ENCODE results near the gene KLHDC8A.
"Not testable (repeated sequence)": the region's sequence is repeated elsewhere in the genome, so short reads cannot be mapped to it uniquely, and the experiment has no call there.

KLHDC8A gene

DNA sequence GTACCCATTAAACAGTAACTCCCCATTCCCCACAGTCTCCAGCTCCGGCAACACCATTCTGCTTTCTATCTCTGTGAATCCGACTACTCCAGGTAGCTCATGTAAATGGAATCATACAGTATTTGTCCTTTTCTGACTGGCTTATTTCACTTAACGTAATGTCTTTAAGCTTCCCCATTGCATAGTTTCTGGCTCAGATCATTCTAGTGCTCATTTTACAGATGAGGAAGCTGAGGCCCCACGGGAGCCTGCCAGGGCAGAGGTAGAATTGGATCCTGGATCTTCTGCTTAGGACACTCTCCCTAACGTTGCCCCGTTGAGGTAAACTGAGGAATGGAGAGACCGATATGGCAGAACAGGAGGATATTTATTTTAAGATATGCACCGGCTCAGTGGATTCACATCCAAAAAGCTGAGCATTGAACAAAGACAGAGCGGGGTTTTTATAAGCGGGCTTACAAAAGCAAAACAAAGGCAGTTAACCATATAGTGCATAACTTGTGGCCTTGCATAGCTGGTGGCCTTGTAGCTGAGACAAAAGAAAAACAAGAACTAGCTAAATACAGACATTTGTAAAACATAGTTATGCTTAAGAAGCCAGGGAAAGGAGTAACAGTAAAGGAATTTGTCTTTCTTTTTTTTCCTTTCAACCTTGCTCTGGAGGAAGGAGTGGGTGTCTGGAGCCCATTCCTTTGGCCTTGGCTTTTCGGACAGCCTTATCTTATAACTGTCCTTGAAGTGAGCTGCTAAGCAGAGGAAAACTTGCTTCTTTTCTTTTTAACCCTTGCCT is 15.3 kb upstream of the KLHDC8A start:
- no peak for DNase-seq (ENCODE audit: low spot score)

GRCh38 chr1:205370780-205371179 is 14.1 kb upstream of the KLHDC8A start:
- DNase-seq (ENCODE audit: low spot score) = no peak

DNA sequence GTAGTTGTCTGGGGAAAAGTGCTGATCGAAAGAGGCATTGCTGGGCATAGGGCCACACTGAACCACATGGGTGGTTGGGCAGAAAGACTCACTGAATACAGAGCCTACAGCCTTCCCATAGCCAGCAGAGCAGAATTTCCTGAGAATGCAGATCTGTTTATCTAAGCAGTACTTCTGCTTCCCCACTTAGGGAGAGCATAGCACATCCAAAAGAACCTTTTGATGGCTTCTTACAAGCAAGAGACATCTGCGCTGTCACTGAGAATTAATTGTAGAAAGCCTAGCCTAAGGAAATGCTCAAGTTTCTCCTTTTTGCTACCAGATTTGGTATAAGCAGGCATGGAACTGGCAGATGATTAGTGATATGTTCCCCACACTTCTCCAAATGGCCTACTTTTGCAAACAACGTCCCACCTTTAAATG is 13.0 kb upstream of the KLHDC8A start:
- no peak for DNase-seq (ENCODE audit: low spot score)

DNA sequence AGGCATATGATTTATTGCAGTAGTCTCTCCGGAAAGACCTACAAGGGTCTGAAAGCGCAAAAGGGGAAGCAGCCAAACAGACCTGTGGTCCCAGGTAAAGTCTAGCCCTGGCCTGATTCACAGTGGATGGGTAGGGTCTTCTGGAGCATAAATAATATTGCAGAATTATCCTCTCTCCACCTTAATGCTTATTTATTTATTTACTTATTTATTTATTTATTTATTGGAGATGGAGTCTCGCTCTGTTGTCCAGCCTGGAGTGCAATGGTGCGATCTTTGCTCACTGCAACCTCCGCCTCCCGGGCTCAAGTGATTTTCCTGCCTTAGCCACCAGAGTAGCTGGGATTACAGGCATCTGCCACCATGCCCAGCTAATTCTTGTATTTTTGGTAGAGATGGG is 11.8 kb upstream of the KLHDC8A start:
- DNase-seq (ENCODE audit: low spot score) = no peak

DNA sequence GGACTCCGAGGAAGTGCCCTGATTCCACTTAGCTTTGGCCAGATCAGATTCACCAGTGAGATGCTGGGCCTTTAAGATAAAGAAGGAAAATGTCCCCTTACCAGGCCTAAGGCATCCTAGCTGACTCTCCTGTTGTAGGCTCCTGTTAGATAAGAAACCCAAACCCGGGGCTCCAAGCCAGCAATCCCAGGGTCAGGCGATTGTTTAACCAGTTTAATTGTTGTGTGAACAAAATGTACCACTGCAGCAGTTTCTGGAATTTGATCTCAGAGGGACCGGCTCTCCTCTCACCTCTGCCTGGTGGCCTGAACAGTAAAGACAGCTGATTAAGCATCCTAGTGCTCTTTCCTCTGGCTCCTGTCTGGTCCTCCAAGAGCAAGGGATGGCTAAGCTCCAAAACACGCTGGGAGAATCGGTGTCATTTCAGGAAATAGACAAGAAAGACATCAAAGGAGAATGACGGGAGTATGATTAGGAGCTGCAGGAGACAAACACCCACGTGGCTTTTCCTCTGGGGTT is 9.3 kb upstream of the KLHDC8A start:
- DNase-seq (ENCODE audit: low spot score) = no peak

GRCh38 chr1:205365086-205365485 is 8.4 kb upstream of the KLHDC8A start:
- not testable (repeated sequence) for DNase-seq (ENCODE audit: low spot score)

DNA sequence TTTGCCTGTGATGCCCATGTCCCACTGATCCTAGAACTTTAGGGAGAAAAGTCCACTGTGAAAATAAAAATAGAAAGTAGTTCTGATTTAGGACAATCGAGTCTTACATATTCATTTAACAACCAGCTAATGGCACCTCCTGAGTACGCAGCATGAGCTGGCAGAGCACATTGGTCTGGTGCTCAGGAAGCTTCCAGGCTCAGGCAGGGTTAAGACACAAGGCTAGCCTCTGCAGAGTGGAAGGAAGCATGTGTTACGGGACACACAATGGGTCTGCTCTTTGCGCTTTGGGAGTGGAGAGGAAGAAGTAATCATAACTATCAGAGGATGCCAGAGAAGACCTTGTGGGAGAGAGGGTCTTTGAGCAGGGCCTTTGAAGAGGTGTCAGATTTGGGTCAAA is 4.2 kb upstream of the KLHDC8A start:
- no peak for DNase-seq (ENCODE audit: low spot score)

- peak; percentile 72 for DNase-seq (ENCODE audit: low spot score)
Measured at GRCh38 chr1:205359771-205360565, 3.2 kb upstream of the KLHDC8A start.

- no peak for DNase-seq (ENCODE audit: low spot score)
Measured at GRCh38 chr1:205358579-205358978, 1.9 kb upstream of the KLHDC8A start.

- DNase-seq (ENCODE audit: low spot score) = no peak
Measured at GRCh38 chr1:205357567-205357966, 845 bp upstream of the KLHDC8A start.

- DNase-seq (ENCODE audit: low spot score) = no peak
Measured at GRCh38 chr1:205355075-205355453, 1.7 kb downstream of the KLHDC8A start.

DNA sequence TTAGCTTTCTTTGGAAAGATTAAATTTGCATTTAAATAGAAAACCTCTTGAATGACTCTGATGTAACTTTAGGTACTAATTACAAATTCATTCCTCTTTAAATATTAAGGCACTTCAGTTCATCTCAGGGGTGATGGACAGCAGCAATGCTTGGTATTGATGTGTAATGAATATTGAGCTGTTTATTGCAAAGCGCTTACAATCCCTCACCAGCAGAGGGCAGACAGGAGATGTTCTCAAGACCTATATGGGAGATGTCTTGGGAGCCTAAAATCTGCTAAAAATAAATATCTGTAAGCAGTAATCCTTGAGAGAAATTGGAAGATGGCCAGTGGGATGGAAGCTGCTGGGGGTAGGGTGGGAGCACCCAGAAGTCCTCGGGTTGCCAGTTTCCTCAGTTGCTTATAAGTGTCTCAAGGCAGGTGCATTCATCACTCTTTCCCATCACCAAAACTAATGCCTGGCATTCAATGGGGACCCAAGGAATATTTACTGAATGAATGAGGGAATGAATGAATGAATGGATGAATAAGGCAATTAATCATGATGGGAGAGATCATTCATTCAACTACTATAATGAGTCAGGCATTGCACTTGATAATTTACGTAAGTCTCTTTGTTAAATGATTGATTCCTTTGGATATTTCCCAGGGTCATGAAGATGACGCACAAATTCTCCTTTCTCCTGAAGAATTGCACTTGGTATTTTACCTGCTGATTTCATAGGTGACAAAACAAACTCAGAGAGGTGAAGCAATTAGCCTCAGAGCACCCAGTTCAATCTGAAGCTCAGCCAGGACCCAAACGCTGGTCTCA is 2.3 kb downstream of the KLHDC8A start:
- no peak for DNase-seq (ENCODE audit: low spot score)

DNA sequence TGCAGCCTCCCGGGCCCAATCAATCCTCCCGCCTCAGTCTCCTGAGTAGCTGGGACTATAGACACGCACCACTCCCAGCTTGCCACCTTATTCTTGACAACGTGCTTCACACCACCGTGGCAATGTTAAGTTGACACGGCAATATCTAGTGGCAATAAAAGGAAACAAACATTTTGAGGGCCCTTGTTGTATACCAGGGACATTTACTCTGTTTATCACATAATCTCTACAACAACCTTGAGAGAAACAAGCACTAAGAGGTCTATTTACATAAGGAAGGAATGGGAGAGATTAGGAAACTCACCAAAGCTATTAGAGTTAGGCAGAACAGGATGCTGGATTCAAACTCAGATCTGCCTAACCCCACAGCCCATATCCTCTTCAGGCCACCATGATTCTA is 3.1 kb downstream of the KLHDC8A start:
- DNase-seq (ENCODE audit: low spot score) = no peak

DNA sequence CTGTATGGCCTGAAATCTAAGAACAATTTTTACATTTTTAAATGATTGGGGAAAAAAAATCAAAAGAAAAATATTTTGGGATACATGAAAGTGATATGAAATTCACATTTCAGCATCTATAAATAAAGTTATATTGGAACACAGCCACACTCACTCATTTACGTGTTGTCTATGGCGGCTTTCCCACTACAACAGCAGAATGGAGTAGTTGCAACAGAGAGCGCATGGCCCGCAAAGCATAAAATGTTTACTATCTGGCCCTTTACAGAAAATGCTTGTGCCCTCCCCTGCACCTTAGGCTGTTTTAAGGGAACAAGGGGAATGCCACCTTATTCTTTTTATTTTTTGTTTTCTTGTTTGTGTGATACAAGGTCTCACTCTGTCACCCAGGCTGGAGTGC is 3.5 kb downstream of the KLHDC8A start:
- no peak for DNase-seq (ENCODE audit: low spot score)

- peak; percentile 69 for DNase-seq (ENCODE audit: low spot score)
Measured at GRCh38 chr1:205351984-205352713, 4.6 kb downstream of the KLHDC8A start.

DNA sequence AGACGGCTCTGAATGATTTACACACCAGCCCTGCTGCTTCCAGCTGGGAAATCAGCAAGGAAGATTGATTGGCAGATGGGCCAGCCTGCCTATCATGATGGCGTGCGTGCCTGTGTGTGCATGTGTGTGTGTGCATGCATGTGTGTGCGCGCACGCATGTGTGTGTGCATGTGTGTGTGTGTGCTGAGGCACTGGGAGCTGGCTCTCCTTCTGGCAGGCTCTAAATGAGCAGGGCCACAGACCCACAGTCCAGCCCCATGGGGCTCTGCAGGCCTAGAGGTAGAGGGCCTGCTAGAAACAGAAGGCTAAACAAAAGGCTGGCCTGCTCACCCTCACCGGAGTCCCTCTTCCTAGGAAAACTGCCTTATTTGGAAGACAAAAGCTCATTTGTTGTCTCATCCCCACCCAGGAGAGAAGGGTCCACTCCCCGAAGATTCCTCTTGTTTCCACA is 6.0 kb downstream of the KLHDC8A start:
- DNase-seq (ENCODE audit: low spot score) = peak; percentile 63

DNA sequence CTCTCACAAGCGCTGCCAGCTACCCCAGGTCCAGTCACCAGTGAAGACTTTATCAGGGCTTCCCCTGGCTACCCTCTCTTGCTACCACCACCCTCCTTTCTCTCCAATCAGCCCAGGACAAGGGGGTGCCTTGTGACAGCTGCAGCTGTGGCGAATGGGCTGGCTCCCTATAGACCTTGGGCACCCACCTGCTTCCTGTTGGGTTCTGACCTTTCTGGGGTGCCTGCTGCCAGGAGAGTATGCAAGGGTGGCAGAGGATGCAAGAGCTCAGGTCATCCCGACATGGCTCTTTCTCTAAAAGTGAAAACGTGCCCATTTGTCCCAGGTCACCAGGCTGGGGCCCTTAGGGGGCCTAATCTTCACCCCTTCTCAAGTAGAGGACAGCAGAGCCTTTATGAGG is 6.6 kb downstream of the KLHDC8A start:
- no peak for DNase-seq (ENCODE audit: low spot score)

DNA sequence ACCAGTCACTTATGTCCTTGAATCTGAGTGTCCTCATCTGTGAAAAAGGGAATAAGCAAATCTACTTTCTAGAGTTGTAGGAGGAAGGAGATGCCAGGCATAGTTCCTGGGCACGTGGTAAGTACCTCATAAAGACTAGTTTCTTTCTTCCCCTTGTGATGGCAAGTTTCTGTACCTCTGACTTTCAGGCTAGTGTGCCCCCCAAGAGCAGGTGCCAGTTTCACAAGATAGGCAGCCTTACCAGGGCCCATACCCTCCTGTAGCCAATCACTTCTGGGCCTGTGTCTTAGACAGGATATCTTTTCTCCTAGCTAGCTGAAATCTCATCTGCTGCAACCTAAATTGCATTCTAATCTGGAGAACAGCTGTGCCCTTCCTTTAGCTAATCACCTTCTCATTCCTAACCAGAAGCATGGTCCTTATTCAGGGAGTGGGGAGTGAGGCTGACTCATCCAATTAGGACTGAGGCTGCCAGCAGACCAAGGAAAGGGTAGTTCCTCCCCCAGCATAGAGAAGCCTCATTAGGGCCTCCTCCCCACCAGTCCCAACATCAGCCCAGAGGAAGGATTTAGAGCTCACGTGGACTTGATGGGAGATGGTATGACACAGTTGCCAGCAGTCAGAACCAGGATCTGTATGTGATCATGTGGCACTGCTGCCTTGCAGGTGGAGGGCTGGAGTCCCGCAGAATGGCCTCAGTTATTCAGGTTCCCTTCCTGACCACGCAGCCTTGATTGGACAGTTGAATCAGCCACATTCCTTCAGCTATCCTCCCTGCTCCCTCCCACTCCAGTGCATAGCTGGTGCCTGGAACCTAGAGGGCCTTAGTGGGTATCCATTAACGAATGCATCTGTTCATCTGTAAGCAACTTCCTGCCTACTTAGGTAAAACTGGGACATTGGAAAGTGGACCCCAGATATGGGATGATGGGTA is 7.9 kb downstream of the KLHDC8A start:
- no peak for DNase-seq (ENCODE audit: low spot score)

DNA sequence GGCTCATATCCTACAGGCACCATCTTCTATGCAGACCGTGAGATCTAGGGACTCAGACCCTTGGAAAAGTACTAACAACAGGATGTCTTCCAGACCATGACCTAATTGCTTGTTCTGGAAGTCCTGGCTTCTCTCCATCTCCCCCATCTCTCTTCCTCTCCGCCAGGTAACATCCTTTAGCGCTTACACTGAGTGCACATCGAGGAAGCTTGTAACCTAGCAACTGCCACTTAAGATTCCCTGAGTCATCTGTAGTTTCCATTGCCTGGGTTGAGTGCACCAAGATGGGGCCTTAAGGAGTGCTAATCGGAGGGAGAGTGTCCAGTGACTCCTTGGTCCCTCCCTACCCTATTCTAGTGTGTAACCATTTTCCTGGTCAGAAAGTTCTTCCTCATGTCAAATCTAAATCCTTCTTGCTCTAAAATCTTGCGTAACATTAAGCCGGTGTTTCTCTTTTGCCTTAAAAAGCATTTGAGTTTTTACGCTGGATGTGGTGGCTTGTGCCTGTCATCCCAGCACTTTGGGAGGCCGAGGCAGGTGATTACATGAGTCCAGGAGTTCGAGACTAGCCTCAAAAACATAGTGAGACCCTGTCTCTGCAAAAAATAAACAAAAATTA is 9.7 kb downstream of the KLHDC8A start:
- no peak for DNase-seq (ENCODE audit: low spot score)

GRCh38 chr1:205345761-205346160 is 11.0 kb downstream of the KLHDC8A start:
- no peak for DNase-seq (ENCODE audit: low spot score)
